Measurements from ENCODE around the gene CTBS. TPM values are rescaled to one million over a fixed set of nuclear protein-coding genes. Genes with fewer than 3 reads are reported as not detected.
A peak's percentile ranks its signal among the peaks of the same experiment; 100 is the strongest.

The CTBS gene
- total RNA-seq, 1 experiment from 2014 or later: 4.7 TPM

- DNase-seq (ENCODE audit: low read depth): no peak
Observed at GRCh38 chr1:84506729-84507453, 67.3 kb downstream of the CTBS start.

DNA sequence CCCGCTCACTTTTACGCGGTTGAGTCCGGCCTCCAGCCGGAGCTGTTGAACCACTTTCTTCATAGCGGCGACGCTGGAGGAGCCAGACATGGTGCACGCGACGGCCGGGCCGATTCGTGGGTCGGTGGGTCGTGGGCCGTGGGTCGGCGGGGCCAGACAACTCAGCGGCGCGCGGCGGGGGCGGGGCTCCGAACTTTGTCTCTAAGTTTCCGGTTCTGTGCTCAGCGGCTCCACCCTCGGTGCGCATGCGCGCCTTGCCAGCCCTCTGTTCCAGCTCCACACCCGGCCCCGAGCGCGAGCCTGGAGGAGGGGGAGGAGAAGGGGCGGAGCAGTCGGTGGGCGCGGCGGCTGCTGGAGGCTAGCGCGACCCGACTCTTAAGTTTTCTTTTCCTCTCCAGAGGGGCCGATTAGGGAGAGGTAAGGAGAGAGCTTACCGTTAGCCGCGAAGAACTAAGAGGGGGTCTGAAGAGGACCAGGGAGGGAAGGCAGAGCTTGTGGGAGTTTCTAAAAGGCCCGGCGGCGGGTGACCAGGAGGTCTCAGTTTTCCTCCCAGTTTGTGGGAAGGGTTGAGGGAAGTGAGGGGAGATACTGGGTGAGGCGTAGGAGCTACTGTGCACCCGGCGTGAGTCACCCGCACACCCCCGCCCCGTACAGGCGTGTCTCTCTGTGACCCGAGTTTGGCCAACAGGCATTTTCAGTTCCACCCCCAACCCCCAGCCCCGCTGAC is 68.1 kb downstream of the CTBS start, which contains the start of the genes GNG5 and SPATA1:
Gene GNG5, minus strand, starts transcription at position 580 of the 727 bp plus-strand sequence. Its CDS starts 490 bp downstream, at position 90.
Gene SPATA1, plus strand, starts transcription at position 385 of the 727 bp plus-strand sequence. CDS start 9,974 bp downstream, outside the sequence.
- peak; percentile 95 for DNase-seq (ENCODE audit: low read depth)

- DNase-seq (ENCODE audit: low read depth): peak; percentile 54
Observed at GRCh38 chr1:84505493-84506001, 68.7 kb downstream of the CTBS start.

- DNase-seq (ENCODE audit: low read depth): peak; percentile 41
Observed at GRCh38 chr1:84504580-84505492, 69.4 kb downstream of the CTBS start.

GRCh38 chr1:84502927-84503326 is 71.3 kb downstream of the CTBS start:
- DNase-seq (ENCODE audit: low read depth): no peak

Other genes with a start within 250 kb of the CTBS start
- not detected in 2 replicates for gene DNASE2B, start 176.0 kb downstream of the CTBS start, total RNA-seq (2014; rRNA removed; shearing (Covaris generic))
- gene RPF1, start 95.2 kb downstream of the CTBS start, total RNA-seq (2014; rRNA removed; shearing (Covaris generic)): 99.9 and 111 TPM in 2 replicates
- 0.20 TPM in 1 of 2 replicates, not detected in the other for gene SPATA1, start 68.1 kb downstream of the CTBS start, total RNA-seq (2014; rRNA removed; shearing (Covaris generic))
- 42.0 and 111 TPM in 2 replicates for gene GNG5, start 67.9 kb downstream of the CTBS start, total RNA-seq (2014; rRNA removed; shearing (Covaris generic))
- gene SSX2IP, start 116.0 kb upstream of the CTBS start, total RNA-seq (2014; rRNA removed; shearing (Covaris generic)): 18.6 and 21.4 TPM in 2 replicates